Measurements from ENCODE around the gene CHST2.
"Not testable (repeated sequence)": the region's sequence is repeated elsewhere in the genome, so short reads cannot be mapped to it uniquely, and the experiment has no call there.

CHST2 gene

DNA sequence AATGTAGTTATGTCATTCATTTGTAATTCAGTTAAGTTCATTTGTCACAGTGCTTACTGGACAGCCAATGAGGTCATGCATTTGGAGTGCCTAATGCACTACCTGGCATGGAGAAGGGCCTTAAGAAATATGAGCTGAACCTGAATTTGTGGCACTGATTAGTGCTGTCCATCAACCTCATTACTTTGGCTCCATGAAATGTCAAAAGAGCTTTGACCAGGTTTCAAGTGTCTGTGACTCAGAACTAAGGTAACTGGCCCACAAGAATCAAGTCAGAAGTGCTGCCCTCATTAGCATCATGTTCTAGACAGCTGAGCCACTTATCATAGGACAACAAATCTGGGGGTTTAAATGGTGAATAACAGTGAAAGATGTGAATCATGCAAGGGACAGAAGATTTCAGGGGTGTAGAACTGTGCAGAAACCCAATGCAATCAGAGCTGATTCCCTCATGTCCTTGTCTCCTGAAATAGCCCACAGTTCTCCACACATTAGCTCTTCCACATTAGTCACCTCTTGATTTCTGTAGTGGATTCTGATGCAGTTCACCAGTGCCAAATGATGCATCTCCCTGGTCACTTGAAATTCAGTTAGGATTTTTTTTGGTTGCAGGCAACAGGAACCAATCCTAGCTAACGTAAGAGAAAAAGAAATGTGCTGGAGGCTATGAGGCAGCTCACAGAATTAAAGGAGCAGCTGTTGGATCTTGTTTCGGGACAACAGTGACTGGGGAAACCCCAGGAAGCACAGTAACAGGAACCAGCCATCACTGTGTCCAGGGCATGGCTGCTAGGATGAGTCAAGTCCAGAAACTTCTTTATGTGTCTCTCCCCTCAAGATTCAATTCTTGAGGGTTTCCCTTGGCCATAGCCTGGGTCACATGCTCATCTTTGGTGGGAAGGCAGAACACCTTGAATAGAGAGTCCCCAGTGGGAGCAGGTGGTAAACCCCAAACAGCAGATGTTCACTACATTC, 38.7 kb downstream of the CHST2 start:
- no peaks in the 10 kb centered on the region for H3K36me3 ChIP-seq (ENCODE audit: insufficient read depth, insufficient read length, low read length)
- H3K9me3 ChIP-seq (ENCODE audit: insufficient read depth, low read length), result no peaks in the 10 kb centered on the region
- no peak for DNase-seq (ENCODE audit: low read depth, low spot score)
- no peaks in the 10 kb centered on the region for H3K4me1 ChIP-seq (ENCODE audit: insufficient read depth, insufficient read length)
- H3K9ac ChIP-seq (ENCODE audit: insufficient read length, low read depth), result no peak overlapping the region
- H3K4me3 ChIP-seq (ENCODE audit: insufficient read length, low read depth), result no peak overlapping the region
- H3K27me3 ChIP-seq (ENCODE audit: insufficient read depth, insufficient read length), result no peaks in the 10 kb centered on the region
- TF ChIP-seq YY1 (IDR thresholded peaks at IDR 0.05; ENCODE audit: insufficient read depth, insufficient read length), result no peak
- TF ChIP-seq SUZ12 (IDR thresholded peaks at IDR 0.05; ENCODE audit: extremely low read depth, insufficient read depth, insufficient read length), result no peak
- no peak for TF ChIP-seq ZNF274 (IDR thresholded peaks at IDR 0.05; ENCODE audit: low read depth, low read length)

DNA sequence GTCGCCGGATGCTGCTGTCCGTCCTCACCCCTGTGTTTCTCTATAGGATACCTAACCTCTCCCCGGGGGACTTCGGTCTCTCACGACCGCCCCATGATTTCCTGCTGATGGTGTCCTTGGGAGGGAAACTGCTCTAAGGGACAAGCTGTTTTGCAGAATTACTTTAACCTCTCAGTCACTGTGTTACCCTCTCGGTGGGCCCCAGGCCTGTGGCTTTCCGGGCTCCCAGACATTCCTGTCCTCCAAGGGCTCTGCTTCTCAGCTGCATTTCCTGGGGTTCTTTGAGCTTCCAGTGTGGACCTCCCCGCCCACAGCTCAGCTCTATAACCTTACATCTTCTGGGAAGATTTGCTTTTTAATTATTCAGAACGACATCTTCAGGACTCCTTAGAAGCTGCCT, 40.9 kb downstream of the CHST2 start:
- Histone ChIP-seq H3K27me3 (ENCODE audit: insufficient read depth, insufficient read length) (no peaks in the 10 kb centered on the region), H3K36me3 (ENCODE audit: insufficient read depth, insufficient read length, low read length) (no peaks in the 10 kb centered on the region), H3K9me3 (ENCODE audit: insufficient read depth, low read length) (no peaks in the 10 kb centered on the region), H3K4me1 (ENCODE audit: insufficient read depth, insufficient read length) (no peaks in the 10 kb centered on the region), H3K9ac (ENCODE audit: insufficient read length, low read depth) (no peak overlapping the region), H3K4me3 (ENCODE audit: insufficient read length, low read depth) (no peak overlapping the region)
- DNase-seq (ENCODE audit: low read depth, low spot score), result no peak
- TF ChIP-seq YY1 (IDR thresholded peaks at IDR 0.05; ENCODE audit: insufficient read depth, insufficient read length), result no peak
- no peak for TF ChIP-seq ZNF274 (IDR thresholded peaks at IDR 0.05; ENCODE audit: low read depth, low read length)
- TF ChIP-seq SUZ12 (IDR thresholded peaks at IDR 0.05; ENCODE audit: extremely low read depth, insufficient read depth, insufficient read length), result no peak

DNA sequence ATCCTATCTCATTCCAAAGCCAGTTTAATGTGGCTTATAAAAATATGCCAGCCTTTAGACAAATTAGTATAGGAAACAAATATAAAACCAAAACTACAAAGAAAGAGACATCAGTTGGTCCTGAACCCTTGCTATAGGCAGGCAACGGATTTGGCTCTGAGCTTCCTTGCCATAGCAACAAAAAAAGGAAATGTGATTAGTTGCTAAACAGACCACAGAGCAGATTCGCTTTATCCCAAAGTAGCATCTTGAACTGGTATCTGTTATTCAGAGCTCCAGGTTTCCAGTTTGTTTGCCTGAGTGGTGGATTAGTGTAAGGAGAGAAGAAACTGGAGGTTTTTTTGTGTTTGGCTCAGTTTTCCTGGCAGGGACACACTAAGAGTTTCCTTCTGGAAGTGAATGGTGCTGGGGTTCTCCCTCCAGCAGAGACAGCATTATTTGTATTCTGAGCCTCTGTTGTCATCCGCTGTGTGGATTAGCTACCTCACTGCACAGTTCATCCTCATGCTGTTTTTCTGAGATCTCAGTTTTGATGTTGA, 44.1 kb downstream of the CHST2 start:
- no peaks in the 10 kb centered on the region for H3K36me3 ChIP-seq (ENCODE audit: insufficient read depth, insufficient read length, low read length)
- H3K9ac ChIP-seq (ENCODE audit: insufficient read length, low read depth), result no peak overlapping the region
- H3K4me3 ChIP-seq (ENCODE audit: insufficient read length, low read depth), result no peak overlapping the region
- H3K27me3 ChIP-seq (ENCODE audit: insufficient read depth, insufficient read length), result no peaks in the 10 kb centered on the region
- TF ChIP-seq YY1 (IDR thresholded peaks at IDR 0.05; ENCODE audit: insufficient read depth, insufficient read length) (no peak), SUZ12 (IDR thresholded peaks at IDR 0.05; ENCODE audit: extremely low read depth, insufficient read depth, insufficient read length) (no peak), ZNF274 (IDR thresholded peaks at IDR 0.05; ENCODE audit: low read depth, low read length) (no peak)
- H3K9me3 ChIP-seq (ENCODE audit: insufficient read depth, low read length), result no peaks in the 10 kb centered on the region
- H3K4me1 ChIP-seq (ENCODE audit: insufficient read depth, insufficient read length), result no peaks in the 10 kb centered on the region
- no peak for DNase-seq (ENCODE audit: low read depth, low spot score)

DNA sequence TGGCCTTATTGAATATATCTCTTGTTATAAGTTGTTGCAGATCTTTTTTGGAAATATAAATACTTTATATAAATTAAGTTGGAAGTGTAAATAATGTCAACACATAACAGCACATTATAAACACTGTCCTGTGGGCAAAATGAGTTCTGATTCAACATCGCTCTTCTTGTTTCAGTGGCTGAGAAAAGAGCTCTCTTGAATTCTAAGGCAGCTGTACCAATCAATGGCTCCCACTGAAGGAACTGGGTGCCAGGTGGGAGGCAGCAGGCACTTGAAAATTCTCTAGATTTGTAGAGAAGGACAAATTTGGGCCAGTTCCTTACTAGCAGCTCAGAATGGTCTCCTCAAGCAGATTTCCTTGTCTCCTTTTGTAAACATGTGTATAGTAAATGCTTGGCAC, 45.6 kb downstream of the CHST2 start:
- Histone ChIP-seq H3K4me1 (ENCODE audit: insufficient read depth, insufficient read length) (no peaks in the 10 kb centered on the region), H3K9ac (ENCODE audit: insufficient read length, low read depth) (no peak overlapping the region), H3K36me3 (ENCODE audit: insufficient read depth, insufficient read length, low read length) (no peaks in the 10 kb centered on the region), H3K4me3 (ENCODE audit: insufficient read length, low read depth) (no peak overlapping the region), H3K9me3 (ENCODE audit: insufficient read depth, low read length) (no peaks in the 10 kb centered on the region), H3K27me3 (ENCODE audit: insufficient read depth, insufficient read length) (no peaks in the 10 kb centered on the region)
- TF ChIP-seq YY1 (IDR thresholded peaks at IDR 0.05; ENCODE audit: insufficient read depth, insufficient read length), result no peak
- no peak for TF ChIP-seq SUZ12 (IDR thresholded peaks at IDR 0.05; ENCODE audit: extremely low read depth, insufficient read depth, insufficient read length)
- no peak for TF ChIP-seq ZNF274 (IDR thresholded peaks at IDR 0.05; ENCODE audit: low read depth, low read length)
- DNase-seq (ENCODE audit: low read depth, low spot score), result no peak

DNA sequence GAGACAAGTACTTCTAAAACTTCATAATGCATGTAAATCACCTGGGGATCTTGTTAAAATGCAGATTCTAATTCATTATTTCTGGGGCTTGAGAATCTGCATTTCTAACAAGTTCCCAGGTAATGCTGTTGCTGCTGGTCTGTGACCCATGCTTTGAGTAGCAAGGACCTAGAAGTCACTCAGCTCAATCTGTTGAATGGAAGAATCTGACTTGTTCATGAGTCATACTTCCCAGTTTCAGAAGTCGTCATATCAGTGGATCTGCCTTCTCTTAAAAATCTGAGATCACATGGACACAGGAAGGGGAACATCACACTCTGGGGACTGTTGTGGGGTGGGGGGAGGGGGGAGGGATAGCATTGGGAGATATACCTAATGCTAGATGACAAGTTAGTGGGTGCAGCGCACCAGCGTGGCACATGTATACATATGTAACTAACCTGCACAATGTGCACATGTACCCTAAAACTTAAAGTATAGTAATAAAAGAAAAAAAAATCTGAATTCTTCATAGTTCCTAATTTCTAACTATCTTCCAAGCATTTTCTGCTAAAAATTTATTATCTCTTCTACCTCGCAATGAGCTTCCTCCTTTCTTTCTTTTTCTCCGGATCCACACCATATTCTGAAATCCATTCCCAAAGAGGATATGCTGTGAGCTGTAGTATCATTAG, 46.2 kb downstream of the CHST2 start:
- DNase-seq (ENCODE audit: low read depth, low spot score), result not testable (repeated sequence)

DNA sequence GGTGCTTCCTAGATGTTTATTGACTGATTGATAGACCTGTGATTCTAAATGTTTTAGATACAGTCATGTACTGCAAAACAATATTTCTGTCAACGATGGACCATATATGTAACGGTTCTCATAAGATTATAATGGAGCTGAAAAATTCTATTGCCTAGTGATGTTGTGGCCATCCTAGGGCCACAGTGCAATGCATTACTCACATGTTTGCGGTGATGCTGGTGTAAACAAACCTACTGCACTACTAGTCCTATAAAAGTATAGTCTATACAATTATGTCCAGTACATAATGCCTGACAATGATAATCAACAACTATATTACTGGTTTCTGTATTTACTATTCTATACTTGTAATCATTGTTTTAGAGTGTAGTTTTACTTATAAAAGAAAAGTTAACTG, 46.8 kb downstream of the CHST2 start:
- DNase-seq (ENCODE audit: low read depth, low spot score), result no peak

More for the DNA sequence above, 46.2 kb downstream of the CHST2 start:
- not testable (repeated sequence) for H3K9ac ChIP-seq (ENCODE audit: insufficient read length, low read depth); H3K27me3 ChIP-seq (ENCODE audit: insufficient read depth, insufficient read length); H3K4me1 ChIP-seq (ENCODE audit: insufficient read depth, insufficient read length); H3K9me3 ChIP-seq (ENCODE audit: insufficient read depth, low read length); H3K36me3 ChIP-seq (ENCODE audit: insufficient read depth, insufficient read length, low read length); H3K4me3 ChIP-seq (ENCODE audit: insufficient read length, low read depth)

More for the DNA sequence above, 46.8 kb downstream of the CHST2 start:
- no peaks in the 10 kb centered on the region for H3K4me1 ChIP-seq (ENCODE audit: insufficient read depth, insufficient read length)
- no peaks in the 10 kb centered on the region for H3K36me3 ChIP-seq (ENCODE audit: insufficient read depth, insufficient read length, low read length)
- no peaks in the 10 kb centered on the region for H3K9me3 ChIP-seq (ENCODE audit: insufficient read depth, low read length)
- TF ChIP-seq SUZ12 (IDR thresholded peaks at IDR 0.05; ENCODE audit: extremely low read depth, insufficient read depth, insufficient read length) (no peak), ZNF274 (IDR thresholded peaks at IDR 0.05; ENCODE audit: low read depth, low read length) (no peak), YY1 (IDR thresholded peaks at IDR 0.05; ENCODE audit: insufficient read depth, insufficient read length) (no peak)
- no peak overlapping the region for H3K4me3 ChIP-seq (ENCODE audit: insufficient read length, low read depth)
- H3K27me3 ChIP-seq (ENCODE audit: insufficient read depth, insufficient read length), result no peaks in the 10 kb centered on the region
- H3K9ac ChIP-seq (ENCODE audit: insufficient read length, low read depth), result no peak overlapping the region

Measured in NT2/D1 (cell line).